ENCODE results near the gene ADAM19.

Gene ADAM19

GRCh38 chr5:157540707-157541446 is 34.7 kb downstream of the ADAM19 start:
- DNase-seq = peak; percentile 65

GRCh38 chr5:157540124-157540523 is 35.5 kb downstream of the ADAM19 start:
- DNase-seq = no peak

GRCh38 chr5:157539503-157540022 is 36.0 kb downstream of the ADAM19 start:
- no peak for DNase-seq

GRCh38 chr5:157538311-157538710 is 37.3 kb downstream of the ADAM19 start:
- DNase-seq = no peak

DNA sequence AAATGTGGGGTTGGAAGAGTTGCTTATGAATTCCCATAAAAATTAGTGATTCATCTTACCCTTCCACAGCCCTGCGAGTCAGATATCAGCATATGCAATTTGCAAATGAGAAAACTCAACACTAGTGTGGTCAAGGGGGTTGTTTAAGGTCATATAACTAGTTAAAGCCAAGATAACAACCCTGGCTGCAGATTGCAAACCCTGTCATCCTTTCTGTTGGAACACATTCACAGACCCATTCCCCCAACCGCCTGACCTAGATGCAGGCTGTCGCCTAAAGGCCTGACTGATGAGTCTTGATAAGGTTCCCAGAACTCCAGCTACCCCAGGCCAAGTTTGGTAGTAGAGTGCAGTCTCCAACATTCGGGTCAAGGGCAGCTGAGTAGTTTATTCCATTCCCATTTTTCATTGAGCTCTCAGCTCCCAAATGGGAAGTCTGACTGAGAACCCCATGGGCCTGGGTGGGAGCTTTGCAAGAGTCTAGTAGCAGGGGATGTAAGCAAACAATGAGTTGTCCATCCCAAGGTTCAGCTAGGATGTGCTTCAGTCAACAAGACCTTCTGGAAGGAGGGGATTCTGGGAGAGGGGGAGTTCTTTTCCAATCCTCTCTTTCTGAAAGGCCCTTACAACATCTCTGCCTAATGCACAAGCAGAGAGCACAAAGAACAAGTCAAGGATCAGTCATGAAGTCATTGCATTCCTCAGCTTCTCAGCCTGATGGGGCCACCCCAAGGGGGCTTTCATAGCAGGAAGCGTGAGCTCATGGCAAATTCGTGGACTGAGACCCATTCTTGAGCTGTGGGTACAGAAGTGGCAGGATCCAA is 40.3 kb downstream of the ADAM19 start:
- no peak for DNase-seq

GRCh38 chr5:157533011-157533481 is 42.5 kb downstream of the ADAM19 start:
- DNase-seq = no peak

- no peak for DNase-seq
Observed at GRCh38 chr5:157532022-157532421, 43.6 kb downstream of the ADAM19 start.

DNA sequence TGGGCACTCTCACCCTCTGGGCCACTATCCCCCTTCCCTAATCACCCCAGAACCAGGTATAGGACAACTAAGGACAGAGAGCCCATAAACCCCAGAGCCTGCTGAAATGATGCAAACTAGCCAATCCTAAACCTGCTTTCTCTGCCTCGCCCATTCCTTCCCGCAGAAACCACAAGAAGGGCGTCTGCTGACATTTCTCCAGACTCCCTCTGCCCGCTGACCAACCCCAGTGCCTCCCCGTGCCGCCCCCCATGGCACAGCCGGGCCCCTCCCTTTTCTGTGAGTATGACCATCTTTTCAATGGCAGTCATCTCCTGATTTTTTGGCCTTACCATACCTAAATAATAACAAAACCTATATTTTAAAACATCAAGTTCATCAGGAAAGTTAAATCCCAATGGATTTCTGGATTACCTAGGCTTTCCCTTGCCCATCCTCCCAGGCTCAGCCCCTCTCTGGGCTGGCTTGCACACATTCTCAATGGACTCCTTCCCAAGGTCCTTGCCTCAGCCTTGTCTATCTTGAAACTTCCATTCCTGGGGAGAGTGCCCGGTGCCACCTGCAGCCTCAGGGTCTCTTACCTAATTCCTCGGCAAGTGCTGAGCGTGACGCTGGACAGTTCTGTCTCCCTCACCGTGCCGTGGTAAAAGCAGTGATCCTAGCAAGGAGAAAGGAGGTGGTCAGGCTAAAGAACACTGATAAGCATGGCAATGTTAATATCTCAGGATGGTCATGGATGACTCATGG is 45.2 kb downstream of the ADAM19 start:
- DNase-seq = no peak

DNA sequence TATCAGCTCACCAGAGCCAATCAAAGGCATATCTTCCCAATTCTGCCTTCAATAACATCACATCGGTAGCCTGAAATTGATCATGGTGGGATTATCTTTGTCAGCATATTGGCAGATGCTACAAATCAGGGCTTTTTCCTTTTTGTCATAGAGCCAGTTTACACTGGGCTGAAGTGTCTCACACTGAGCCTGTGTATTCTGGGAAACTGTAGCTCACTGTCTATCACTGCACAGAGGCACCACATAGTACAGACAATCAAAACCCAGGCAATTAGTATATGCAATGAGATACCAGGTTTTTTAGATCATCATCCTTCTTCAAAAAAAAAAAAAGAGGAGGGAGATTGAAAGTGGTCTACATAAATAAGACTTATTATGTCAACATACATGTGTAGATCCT is 46.6 kb downstream of the ADAM19 start:
- DNase-seq = no peak

GRCh38 chr5:157528036-157528632 is 47.4 kb downstream of the ADAM19 start:
- no peak for DNase-seq

DNA sequence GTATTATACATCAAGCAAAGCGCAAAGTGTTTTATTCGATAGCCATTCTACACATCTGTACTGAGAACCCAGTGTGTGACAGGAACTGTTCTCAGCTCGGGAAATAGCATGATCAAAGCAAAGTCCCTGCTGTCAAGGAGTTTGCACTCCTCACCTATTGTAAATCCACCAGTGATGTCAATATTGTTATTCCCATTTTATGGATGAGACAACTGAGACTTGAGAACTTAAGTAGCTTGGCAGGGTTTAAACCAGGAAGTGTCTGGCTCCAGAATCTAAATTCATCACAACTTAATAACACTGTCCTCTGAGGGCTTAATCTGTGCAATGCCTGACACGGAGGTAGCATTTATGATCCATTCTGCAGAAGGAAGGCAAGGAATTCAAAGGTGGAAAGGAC is 50.7 kb downstream of the ADAM19 start:
- no peak for DNase-seq

- no peak for DNase-seq
Observed at GRCh38 chr5:157523976-157524375, 51.6 kb downstream of the ADAM19 start.

- DNase-seq = no peak
Observed at GRCh38 chr5:157521704-157522029, 53.9 kb downstream of the ADAM19 start.

- no peak for DNase-seq
Observed at GRCh38 chr5:157520911-157521703, 54.5 kb downstream of the ADAM19 start.

GRCh38 chr5:157519579-157520253 is 55.9 kb downstream of the ADAM19 start:
- DNase-seq = no peak

DNA sequence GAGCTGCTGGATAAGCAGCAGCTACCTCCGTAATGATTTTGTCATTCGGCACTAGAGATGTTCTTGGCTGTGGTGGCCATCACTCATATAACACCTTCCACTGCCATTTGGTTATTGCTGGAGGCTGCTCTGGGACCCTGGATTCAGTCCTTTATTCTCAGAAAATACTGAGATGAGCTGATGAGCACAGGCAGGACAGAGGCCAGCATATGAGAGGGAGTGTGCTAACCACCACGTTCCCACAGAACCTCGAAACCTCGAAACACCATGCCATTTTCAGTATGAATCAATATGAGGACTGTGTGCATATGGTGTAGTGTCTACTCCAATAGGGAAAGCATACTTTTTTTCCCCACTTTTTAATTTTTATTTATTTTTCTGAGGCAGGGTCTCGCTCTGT is 56.6 kb downstream of the ADAM19 start:
- no peak for DNase-seq

- DNase-seq = no peak
Observed at GRCh38 chr5:157516626-157517325, 58.8 kb downstream of the ADAM19 start.

DNA sequence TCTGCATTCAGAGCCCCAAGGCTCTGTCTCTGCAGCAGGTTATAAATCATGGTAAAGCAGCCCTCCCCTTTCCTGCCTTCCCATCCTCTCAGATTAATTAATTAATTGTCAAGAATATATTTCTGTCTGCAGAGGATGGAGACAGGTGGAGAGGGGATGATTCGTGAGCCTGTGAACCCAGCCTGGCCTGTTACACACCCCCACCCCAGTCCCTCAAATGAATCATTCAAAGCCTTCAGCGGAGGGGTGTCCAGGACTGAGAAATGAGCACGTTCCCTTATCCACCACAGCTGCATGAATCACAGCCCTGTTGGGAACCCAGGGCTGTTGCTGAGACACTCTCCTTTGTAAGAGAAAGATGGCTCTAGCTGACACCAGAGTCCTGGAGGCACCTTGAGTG is 59.6 kb downstream of the ADAM19 start:
- DNase-seq = peak; percentile 40

DNA sequence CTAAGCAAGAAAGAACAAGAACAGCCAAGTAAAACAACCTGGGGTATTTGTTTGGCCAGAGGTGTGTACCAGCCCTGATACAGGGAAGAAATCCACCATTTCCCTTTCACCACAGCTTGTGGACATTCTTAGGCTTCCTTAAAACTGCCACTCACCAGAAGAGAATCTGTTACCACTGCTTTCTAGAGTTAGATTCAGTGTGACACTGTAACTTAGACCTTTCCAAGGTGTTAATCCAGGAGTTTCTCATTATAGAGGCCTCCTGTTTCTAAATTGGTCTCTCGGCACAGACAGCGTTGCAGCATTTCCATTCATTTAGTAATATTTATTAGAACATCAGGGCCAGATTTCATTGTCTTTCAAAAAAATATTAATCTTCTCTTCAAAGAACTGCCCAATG is 60.6 kb downstream of the ADAM19 start:
- DNase-seq = no peak

- DNase-seq = no peak
Observed at GRCh38 chr5:157513182-157513581, 62.4 kb downstream of the ADAM19 start.

Data from stimulated activated CD4-positive, alpha-beta T cell treated with anti-CD3 and anti-CD28 coated beads, Interleukin-4, amount 100 ng/mL, for 24 hours (primary cell).